Raji (cell line): ENCODE measurements around the gene TRAF2.

Experiments used
- POLR2A ChIP-seq: IDR thresholded peaks from 2 replicates; pipeline ENCODE4 v1.6.1; 2011; ENCODE audit warnings: low read depth, low read length, control low read depth; ENCODE audit not compliant: insufficient read depth

The TRAF2 gene

DNA sequence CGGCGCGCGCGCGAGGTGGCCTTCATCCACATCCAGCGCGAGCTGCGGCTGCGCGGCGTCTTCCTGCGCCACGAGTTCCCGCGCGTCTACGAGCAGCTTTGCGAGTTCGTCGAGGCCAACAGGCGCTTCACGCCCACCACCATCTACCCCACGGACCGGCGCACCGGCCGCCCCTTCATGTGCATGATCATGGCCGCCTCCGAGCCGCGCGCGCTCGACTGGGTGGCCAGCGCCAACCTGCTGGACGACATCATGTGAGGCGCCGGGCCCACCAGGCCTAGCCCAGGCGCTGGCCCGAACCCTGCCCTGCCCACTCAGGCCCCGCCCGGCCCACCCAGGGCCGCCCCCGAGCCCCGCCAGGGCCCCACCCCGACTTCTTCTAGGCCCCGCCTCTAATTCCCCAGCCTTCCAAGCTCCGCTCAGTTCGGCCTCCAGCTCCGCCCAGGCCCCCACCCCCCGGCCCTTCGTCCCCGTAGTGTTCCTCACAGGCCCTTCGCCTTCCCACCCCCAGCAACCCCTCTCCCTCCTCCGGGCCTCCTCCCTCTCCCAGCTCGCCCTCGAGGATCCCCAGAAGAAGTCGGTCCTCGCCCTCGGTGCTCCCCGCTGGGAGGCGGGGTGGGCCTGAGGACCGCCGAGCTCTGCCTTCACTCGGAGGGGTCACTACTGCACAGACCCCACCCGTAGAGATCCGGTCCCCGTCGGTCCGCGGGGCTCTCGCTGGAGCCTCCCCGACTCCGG is 39.1 kb upstream of the TRAF2 start:
- TF ChIP-seq POLR2A = no peak

DNA sequence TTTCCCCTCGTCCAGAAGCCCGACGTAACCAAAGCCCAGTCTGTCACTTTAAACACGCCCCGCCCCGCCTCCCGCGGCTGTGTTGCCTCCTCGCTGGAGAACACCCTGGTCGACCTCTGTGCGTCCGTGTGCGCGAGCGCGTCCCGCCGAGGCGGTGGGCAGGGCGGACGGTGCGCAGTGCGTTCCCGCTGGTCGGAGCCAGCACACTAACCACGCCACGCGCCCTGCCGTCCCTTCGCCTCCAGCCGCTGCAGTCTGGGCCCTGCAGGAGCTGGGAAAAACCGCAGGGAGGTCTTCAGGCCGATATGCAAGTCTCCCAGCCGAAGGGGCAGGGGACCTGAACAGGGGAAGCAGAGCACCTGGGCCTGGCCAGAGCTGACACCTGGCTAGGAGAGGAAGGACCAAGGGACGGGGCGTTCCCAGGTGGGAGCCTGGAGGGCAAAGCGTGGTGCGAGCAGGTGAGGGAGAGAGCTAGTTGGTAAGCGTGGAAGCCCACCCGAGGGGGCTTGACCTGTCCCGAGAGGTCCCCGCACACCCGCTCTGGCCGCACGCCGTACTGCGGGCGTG is 38.4 kb upstream of the TRAF2 start:
- peak; percentile 98 for TF ChIP-seq POLR2A

DNA sequence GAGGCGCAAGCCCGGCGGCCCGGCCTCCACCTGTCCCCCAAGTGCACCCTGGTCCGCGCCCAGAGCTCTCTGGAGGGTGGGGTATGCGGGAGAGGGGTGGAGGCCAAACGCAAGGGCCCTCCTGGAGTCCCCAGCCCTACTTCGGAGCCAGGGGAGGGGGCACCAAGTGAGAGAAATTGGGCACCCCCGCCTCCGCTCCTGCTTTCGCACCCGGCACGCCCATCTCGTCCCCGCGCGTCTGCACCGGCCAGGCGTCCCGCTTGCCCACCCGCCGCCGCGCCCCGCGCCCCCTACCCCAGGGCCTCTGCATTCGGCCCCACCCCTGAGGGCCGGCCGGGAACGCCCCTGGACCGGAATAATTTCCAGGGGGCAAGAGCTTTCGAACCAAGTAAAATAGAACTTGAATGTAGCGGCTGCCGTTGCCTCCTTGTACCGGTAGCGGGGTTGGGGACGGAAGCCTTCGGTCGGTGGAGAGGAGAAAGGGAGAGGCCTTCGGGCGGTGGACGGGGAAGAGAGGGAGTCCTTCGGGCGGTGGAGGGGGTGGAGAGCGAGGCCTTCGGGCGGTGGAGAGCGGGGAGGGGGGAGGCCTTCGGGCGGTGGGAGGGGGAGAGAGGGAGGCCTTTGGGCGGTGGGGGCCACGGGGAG is 37.8 kb upstream of the TRAF2 start:
- TF ChIP-seq POLR2A = no peak

DNA sequence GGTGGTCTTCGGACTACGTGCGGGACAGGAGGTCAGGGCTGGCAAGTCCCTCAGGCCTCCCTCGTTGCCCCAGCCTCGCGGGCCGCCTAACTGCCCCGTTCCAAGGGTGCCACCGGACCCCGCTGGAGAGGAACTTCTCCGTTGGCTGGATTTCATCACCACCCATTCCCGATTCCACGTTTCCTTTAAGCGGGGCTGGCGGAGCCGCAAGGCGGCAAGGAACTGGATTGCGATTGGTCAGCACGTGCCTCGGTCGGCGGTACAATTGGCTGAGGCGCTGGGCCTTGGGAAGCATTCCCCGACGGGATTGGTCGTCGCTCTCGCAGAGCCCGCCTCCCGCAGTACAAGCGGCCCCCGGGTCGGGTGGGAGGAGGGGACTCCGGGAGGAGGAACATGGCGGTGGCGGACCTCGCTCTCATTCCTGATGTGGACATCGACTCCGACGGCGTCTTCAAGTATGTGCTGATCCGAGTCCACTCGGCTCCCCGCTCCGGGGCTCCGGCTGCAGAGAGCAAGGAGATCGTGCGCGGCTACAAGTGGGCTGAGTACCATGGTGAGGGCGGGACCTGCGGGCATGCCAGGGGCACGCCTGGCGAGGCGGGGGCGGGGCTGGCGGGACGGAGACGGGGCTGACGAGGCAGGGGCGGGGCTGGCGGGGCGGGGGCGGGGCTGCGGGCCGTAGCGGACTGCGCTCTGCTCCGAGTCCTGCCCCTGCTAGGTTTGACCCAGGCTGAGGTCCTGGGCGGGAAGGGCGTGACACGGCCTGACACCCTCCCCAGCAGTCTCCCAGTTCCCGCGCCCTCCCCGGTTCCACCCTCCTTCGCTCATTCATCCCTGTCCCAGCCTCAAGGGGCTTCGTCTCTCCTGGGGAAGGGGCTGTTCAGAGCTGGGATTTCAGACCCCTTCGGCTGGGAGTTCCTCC is 37.0 kb upstream of the TRAF2 start, which contains the start of gene PHPT1:
PHPT1 (plus strand) TSS at position 372 of the 922 bp plus-strand sequence; CDS start at position 394, 22 bp downstream.
- TF ChIP-seq POLR2A = peak; percentile 97

DNA sequence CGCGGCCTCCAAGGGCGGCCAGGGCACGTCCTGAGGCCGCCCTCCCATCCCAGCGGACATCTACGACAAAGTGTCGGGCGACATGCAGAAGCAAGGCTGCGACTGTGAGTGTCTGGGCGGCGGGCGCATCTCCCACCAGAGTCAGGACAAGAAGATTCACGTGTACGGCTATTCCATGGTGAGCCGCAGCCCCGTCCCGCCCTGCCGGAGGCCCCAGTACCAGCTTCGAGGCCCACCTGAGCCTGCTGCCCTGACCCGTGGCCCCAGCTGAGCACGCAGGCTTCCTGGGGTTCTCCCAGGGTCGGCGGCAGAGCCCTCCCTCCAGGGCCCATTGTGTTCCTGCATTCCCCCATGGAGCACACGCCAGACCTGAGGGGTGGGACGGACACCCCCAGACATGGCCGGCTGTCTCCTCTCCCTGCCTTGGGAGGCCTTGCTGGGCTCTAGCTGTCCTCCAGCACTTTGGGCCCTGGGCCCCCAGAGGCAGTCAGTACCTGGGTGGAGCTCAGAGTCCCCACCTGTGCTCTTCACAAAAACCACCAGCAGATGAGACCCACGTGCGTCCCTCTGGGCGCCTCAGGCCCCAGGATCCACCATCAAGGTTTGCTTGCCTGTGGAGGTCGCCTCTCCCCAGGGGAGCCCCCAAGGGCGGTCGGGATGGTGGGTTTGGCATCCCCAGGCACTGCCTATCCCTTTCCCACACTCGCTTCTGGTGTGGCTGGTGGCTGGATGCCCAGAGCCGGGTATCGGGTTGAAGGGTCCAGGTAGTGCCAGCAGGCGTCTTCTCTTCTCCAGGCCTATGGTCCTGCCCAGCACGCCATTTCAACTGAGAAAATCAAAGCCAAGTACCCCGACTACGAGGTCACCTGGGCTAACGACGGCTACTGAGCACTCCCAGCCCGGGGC is 36.1 kb upstream of the TRAF2 start:
- no peak for TF ChIP-seq POLR2A

DNA sequence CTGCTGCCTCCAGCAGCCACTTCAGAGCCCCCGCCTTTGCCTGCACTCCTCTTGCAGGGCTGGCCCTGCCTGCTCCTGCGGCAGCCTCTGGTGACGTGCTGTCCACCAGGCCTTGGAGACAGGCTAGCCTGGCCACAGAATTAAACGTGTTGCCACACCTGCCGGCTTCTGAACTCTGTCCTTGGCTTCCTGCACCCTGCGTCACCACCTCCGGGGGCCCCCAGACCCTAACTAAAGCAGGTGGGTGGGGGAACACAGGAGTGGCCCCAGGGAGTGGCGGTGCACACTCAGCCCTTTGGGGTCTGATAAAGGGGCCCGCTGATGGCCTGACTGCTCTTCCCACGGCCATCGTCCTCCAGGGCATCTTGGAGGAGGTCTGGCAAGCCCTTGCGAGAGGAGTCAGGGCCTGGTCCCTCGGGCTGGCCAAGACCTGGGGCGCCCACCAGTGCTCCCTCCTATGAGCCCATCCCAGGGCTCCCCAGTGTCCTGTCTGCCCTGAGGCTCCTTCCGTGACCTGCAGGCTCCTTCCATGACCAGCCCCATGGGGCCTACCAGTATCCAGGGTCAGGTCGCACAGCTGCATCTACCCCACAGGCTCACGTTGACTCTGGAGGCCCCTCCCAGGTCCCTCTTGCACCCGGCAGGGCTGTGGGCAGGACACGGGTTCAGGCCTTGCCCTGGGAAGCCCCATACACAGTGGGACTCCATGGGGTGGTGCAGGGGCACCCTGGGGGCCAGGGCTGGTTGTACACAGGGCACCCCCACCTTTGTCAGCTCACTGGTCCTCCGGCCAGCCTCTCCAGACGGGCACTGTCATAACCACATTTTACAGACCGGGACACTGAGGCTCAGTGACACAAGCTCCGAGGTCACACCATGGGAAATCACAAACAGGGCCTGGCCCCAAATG is 35.2 kb upstream of the TRAF2 start:
- TF ChIP-seq POLR2A = no peak

DNA sequence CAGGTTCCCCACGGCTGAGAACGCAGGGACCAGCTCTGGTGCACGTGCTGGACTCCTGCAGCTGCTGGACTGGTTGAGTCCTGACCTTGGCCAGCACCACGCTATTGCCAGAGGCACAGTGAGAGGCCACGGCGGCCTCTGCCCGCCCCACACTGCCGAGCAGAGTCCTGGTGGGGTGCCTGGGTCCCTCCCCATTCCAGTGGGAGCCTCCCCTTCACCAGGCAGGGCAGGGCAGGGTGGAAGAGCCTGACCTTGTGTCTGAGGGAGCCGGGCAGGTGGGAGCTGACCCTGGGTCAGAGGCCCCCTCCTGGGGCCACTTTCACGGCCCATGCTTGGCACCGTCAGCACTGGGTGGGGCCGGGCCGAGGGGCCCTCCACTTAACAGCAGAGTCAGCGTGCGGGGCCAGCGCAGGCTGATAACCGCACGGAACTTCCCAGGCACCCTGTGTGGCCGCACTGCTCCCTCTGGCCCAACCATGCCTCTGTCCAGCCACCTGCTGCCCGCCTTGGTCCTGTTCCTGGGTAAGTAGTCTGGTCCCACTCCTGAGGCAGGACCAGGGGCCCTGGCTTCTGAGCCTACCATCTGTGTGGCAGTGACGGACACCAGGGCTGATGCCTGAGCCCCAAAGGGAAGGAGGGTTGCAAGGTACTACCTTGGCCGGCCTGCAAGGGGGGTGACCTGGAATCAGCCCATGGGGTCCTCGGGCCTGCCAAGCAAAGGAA is 34.2 kb upstream of the TRAF2 start, which contains the start of gene MAMDC4:
MAMDC4 (plus strand) TSS at position 406 of the 723 bp plus-strand sequence; CDS start at position 477, 71 bp downstream.
- no peak for TF ChIP-seq POLR2A

DNA sequence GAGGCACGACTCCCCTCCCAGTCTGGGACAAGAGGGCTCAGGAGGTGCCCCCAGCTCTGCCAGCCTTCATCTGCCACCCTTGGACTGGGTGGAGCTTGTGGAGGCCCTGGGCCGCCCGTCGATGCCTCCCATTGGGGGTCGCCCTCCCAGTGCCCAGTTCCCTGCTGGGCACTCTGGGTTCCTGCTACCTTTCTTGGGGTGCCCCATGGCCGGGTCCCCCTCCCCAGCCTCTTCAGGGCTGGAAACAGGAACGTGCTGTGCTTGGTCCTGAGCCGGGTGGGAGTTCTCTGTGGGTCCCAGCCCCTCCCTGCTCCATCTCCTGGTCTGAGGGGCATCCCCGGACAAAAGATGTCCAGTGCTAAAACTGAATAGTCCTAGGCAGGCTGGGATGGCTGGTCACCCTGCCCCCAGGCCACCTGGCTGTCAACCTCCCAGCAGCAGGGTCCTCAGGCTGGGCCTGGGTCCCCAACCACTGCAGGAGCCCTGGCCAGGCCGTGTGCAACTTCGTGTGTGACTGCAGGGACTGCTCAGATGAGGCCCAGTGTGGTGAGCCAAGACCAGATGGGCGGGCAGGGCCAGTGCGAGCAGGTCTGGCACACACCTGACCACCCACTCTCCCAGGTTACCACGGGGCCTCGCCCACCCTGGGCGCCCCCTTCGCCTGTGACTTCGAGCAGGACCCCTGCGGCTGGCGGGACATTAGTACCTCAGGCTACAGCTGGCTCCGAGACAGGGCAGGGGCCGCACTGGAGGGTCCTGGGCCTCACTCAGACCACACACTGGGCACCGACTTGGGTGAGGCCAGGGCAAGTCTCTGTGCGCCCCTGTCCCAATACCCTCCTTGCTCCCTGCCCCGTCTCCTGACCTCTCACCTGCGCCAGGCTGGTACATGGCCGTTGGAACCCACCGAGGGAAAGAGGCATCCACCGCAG is 33.4 kb upstream of the TRAF2 start:
- no peak for TF ChIP-seq POLR2A

DNA sequence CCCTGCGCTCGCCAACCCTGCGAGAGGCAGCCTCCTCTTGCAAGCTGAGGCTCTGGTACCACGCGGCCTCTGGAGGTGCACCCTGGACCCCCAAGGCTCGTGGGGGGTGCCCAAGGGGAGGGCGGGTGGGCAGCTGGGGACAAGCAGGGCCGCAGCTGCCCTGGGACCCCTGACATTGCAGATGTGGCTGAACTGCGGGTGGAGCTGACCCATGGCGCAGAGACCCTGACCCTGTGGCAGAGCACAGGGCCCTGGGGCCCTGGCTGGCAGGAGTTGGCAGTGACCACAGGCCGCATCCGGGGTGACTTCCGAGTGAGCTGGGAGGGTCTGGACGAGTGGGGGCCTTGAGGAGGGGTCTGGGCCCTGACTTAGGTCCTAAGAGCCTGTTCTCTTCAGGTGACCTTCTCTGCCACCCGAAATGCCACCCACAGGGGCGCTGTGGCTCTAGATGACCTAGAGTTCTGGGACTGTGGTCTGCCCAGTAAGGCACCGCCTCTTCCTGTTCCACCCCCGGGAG is 32.7 kb upstream of the TRAF2 start:
- TF ChIP-seq POLR2A = no peak

DNA sequence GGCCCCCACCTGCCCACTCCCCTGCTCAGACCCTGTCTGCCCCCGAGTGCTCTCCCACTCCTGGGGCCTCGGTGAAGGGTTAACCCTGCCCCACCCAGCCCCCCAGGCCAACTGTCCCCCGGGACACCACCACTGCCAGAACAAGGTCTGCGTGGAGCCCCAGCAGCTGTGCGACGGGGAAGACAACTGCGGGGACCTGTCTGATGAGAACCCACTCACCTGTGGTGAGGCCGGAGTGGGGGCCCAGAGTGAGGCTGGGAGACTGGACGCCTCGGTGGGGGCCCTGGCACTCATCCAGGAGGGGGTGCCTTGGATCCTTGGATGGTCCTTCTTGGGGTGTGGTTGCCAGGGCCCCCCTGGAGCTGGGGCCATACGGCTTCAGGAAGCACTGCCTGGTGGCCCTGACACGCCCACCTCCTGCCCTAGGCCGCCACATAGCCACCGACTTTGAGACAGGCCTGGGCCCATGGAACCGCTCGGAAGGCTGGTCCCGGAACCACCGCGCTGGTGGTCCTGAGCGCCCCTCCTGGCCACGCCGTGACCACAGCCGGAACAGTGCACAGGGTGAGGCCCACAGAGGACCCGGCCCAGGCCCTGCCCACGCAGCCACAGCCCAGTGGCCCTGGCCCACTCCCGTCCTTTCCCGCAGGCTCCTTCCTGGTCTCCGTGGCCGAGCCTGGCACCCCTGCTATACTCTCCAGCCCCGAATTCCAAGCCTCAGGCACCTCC is 32.0 kb upstream of the TRAF2 start:
- TF ChIP-seq POLR2A = no peak

DNA sequence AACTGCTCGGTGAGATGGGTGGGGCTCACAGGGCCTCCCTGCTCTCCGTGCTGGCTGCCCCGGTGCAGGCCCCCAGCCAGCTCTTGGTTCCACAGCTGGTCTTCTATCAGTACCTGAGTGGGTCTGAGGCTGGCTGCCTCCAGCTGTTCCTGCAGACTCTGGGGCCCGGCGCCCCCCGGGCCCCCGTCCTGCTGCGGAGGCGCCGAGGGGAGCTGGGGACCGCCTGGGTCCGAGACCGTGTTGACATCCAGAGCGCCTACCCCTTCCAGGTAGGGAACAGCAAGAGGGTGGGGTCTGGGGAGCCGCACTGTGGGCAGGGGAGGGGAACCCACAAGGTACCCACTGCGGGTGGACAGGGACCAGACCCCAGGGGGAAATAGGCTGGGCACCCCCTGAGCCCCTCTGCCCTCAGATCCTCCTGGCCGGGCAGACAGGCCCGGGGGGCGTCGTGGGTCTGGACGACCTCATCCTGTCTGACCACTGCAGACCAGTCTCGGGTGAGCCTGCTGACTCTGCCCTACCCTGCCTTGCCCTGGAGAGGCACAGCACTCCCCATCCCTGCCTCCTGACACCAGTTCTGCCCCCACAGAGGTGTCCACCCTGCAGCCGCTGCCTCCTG is 31.4 kb upstream of the TRAF2 start:
- TF ChIP-seq POLR2A = no peak
